Liver (tissue), 9 donors: ENCODE results near the gene ST7L. TPM values are rescaled to one million over a fixed set of nuclear protein-coding genes. Genes with fewer than 3 reads are reported as not detected.

Experiments
- DNase-seq: peaks from one replicate; pipeline ENCODE4 v3.0.0-alpha.2; 2017; ENCODE audit warnings: low spot score
- H3K27ac ChIP-seq, 2 donors: one replicate each; pipeline ENCODE4 v1.7.0; 2013; ENCODE audit warnings: inconsistent platforms in 2 of 2, low read length in 2 of 2, control low read depth in 1 of 2, low read depth in 1 of 2, mild to moderate bottlenecking in 1 of 2
- H3K27me3 ChIP-seq, 4 donors: one replicate each; pipeline versions ENCODE4 v1.6.1 to v1.7.0; 2013; ENCODE audit warnings: low read length in 3 of 4, inconsistent platforms in 1 of 4, mild to moderate bottlenecking in 1 of 4, moderate library complexity in 1 of 4; ENCODE audit not compliant: control insufficient read depth in 4 of 4, insufficient read depth in 4 of 4
- H3K36me3 ChIP-seq, 4 donors: one replicate each; pipeline versions ENCODE4 v1.6.1 to v1.7.0; 2013; ENCODE audit warnings: low read length in 3 of 4, mild to moderate bottlenecking in 3 of 4, low read depth in 1 of 4, moderate library complexity in 1 of 4; ENCODE audit not compliant: control insufficient read depth in 4 of 4, insufficient read depth in 3 of 4
- H3K4me1 ChIP-seq, 4 donors: one replicate each; pipeline versions ENCODE4 v1.6.1 to v1.7.0; 2013; ENCODE audit warnings: low read length in 3 of 4, mild to moderate bottlenecking in 3 of 4, moderate library complexity in 1 of 4; ENCODE audit not compliant: control insufficient read depth in 4 of 4, insufficient read depth in 4 of 4
- H3K4me3 ChIP-seq, 3 donors: one replicate each; pipeline versions ENCODE4 v1.6.1 to v1.7.0; 2013; ENCODE audit warnings: low read length in 3 of 3, control low read depth in 1 of 3, low read depth in 1 of 3, mild to moderate bottlenecking in 1 of 3
- H3K9ac ChIP-seq, 2 donors: one replicate each; pipeline ENCODE4 v1.7.0; 2013; ENCODE audit warnings: low read length in 2 of 2, mild to moderate bottlenecking in 2 of 2, moderate library complexity in 2 of 2, control low read depth in 1 of 2, low read depth in 1 of 2
- H3K9me3 ChIP-seq, 4 donors: one replicate each; pipeline versions ENCODE4 v1.6.1 to v1.7.0; 2013; ENCODE audit warnings: low read length in 3 of 4; ENCODE audit not compliant: control insufficient read depth in 4 of 4
- CTCF ChIP-seq: fragments of 150-350 bp; IDR thresholded peaks from 2 replicates; pipeline ENCODE4 v1.5.1; 2017; ENCODE audit warnings: improper control_type of control experiment, low read depth, low read length; ENCODE audit not compliant: missing input control
- EGR1 ChIP-seq, 2 donors: IDR thresholded peaks; 2 replicates each; pipeline ENCODE4 v1.6.1; 2016 to 2018; ENCODE audit warnings: antibody characterized with exemption in 2 of 2, low read depth in 2 of 2
- FOXA1 ChIP-seq: IDR thresholded peaks from 2 replicates; pipeline ENCODE4 v1.6.1; 2016; ENCODE audit warnings: antibody characterized with exemption
- FOXA2 ChIP-seq: IDR thresholded peaks from 2 replicates; pipeline ENCODE4 v1.6.1; 2016; ENCODE audit warnings: antibody characterized with exemption
- GABPA ChIP-seq, 2 donors: IDR thresholded peaks in 1 of 2; conservative IDR thresholded peaks in 1 of 2; 2 replicates each; pipeline ENCODE4 v1.6.1; 2016; ENCODE audit warnings: antibody characterized with exemption in 2 of 2, mild to moderate bottlenecking in 1 of 2, moderate library complexity in 1 of 2
- HNF4A ChIP-seq, 2 donors: conservative IDR thresholded peaks; 2 replicates each; pipeline ENCODE4 v1.6.1; 2016; ENCODE audit warnings: antibody characterized with exemption in 2 of 2, mild to moderate bottlenecking in 2 of 2
- HNF4G ChIP-seq: IDR thresholded peaks from 2 replicates; pipeline ENCODE4 v1.6.1; 2016; ENCODE audit warnings: antibody characterized with exemption
- JUND ChIP-seq, 2 donors: IDR thresholded peaks; 2 replicates each; pipeline ENCODE4 v1.6.1; 2016; ENCODE audit warnings: antibody characterized with exemption in 2 of 2
- MAX ChIP-seq: IDR thresholded peaks from 2 replicates; pipeline ENCODE4 v1.6.1; 2016; ENCODE audit warnings: antibody characterized with exemption
- NR2F2 ChIP-seq: IDR thresholded peaks from 2 replicates; pipeline ENCODE4 v1.6.1; 2016; ENCODE audit warnings: antibody characterized with exemption
- RAD21 ChIP-seq, 2 donors: IDR thresholded peaks; 2 replicates each; pipeline ENCODE4 v1.6.1; 2016; ENCODE audit warnings: antibody characterized with exemption in 2 of 2, mild to moderate bottlenecking in 2 of 2
- RXRA ChIP-seq, 2 donors: IDR thresholded peaks; 2 replicates each; pipeline ENCODE4 v1.6.1; 2017 to 2018; ENCODE audit warnings: antibody characterized with exemption in 2 of 2, mild to moderate bottlenecking in 1 of 2
- SP1 ChIP-seq: IDR thresholded peaks from 2 replicates; pipeline ENCODE4 v1.6.1; 2018; ENCODE audit warnings: antibody characterized with exemption, mild to moderate bottlenecking
- TAF1 ChIP-seq: conservative IDR thresholded peaks from 2 replicates; pipeline ENCODE4 v1.6.1; 2016; ENCODE audit warnings: antibody characterized with exemption, mild to moderate bottlenecking
- YY1 ChIP-seq: IDR thresholded peaks from 2 replicates; pipeline ENCODE4 v1.6.1; 2016; ENCODE audit warnings: antibody characterized with exemption, mild to moderate bottlenecking
- WGBS: extraction: QIAGEN DNeasy Blood & Tissue Kit; methylation state at CpG from one replicate; pipeline ENCODE4 v1.1.7; 2013; 5-methylcytosine and 5-hydroxymethylcytosine counted together
- polyA plus RNA-seq, 2 donors: library from polyadenylated mRNA; stranded (reverse) in 1 of 2; unstranded in 1 of 2; fragments of 200-250 nt in 1 of 2; fragments of >200 nt in 1 of 2; fragmentation: Nextera tagmentation in 1 of 2; extraction: Ambion mirVana in 1 of 2; gene quantifications; one replicate each; pipeline versions ENCODE4 v1.2.1 to v1.2.3, GENCODE V29; 2013 to 2015
- total RNA-seq, 2 donors: library from RNA; depleted of rRNA; stranded (reverse); fragments of >200 nt; gene quantifications; one replicate each; pipeline ENCODE4 v1.2.3, GENCODE V29; 2014
- TF ChIP-seq, protein P1 (sequence below): IDR thresholded peaks from 2 replicates; pipeline ENCODE4 v1.6.1; 2016; ENCODE audit warnings: antibody characterized with exemption
- TF ChIP-seq, protein P2 (sequence below): IDR thresholded peaks from 2 replicates; pipeline ENCODE4 v1.6.1; 2016; ENCODE audit warnings: antibody characterized with exemption, mild to moderate bottlenecking
- donor health status: healthy.
- donor health status: healthy.
- donor health status: healthy.
- donor health status: healthy.
- donor health status: healthy.

Gene ST7L
- total and polyA plus RNA-seq, 4 donors, result 4.9 to 13.6 (median 9.5) TPM

- Histone ChIP-seq H3K27ac (no peak overlapping the region), H3K9ac (no peak overlapping the region), H3K36me3 (peaks cover 0 to 14% (median 5%) of the 10 kb centered on the region in 4 donors), H3K27me3 (no peaks in the 10 kb centered on the region), H3K9me3 (no peaks in the 10 kb centered on the region), H3K4me1 (no peaks in the 10 kb centered on the region), H3K4me3 (no peak overlapping the region)
- DNase-seq, result no peak
- TF ChIP-seq HNF4A (conservative IDR thresholded peaks at IDR 0.05), result no peak
- no peak for TF ChIP-seq HNF4G
- no peak for TF ChIP-seq RXRA (IDR thresholded peaks at IDR 0.05)
- TF ChIP-seq TAF1, result no peak
- no peak for TF ChIP-seq NR2F2
- TF ChIP-seq EGR1 (IDR thresholded peaks at IDR 0.05; ENCODE audit: low read depth in 2 of 2), result no peak
- TF ChIP-seq, protein P1, sequence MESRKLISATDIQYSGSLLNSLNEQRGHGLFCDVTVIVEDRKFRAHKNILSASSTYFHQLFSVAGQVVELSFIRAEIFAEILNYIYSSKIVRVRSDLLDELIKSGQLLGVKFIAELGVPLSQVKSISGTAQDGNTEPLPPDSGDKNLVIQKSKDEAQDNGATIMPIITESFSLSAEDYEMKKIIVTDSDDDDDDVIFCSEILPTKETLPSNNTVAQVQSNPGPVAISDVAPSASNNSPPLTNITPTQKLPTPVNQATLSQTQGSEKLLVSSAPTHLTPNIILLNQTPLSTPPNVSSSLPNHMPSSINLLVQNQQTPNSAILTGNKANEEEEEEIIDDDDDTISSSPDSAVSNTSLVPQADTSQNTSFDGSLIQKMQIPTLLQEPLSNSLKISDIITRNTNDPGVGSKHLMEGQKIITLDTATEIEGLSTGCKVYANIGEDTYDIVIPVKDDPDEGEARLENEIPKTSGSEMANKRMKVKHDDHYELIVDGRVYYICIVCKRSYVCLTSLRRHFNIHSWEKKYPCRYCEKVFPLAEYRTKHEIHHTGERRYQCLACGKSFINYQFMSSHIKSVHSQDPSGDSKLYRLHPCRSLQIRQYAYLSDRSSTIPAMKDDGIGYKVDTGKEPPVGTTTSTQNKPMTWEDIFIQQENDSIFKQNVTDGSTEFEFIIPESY, result no peak
- TF ChIP-seq SP1, result no peak
- TF ChIP-seq, protein P2, sequence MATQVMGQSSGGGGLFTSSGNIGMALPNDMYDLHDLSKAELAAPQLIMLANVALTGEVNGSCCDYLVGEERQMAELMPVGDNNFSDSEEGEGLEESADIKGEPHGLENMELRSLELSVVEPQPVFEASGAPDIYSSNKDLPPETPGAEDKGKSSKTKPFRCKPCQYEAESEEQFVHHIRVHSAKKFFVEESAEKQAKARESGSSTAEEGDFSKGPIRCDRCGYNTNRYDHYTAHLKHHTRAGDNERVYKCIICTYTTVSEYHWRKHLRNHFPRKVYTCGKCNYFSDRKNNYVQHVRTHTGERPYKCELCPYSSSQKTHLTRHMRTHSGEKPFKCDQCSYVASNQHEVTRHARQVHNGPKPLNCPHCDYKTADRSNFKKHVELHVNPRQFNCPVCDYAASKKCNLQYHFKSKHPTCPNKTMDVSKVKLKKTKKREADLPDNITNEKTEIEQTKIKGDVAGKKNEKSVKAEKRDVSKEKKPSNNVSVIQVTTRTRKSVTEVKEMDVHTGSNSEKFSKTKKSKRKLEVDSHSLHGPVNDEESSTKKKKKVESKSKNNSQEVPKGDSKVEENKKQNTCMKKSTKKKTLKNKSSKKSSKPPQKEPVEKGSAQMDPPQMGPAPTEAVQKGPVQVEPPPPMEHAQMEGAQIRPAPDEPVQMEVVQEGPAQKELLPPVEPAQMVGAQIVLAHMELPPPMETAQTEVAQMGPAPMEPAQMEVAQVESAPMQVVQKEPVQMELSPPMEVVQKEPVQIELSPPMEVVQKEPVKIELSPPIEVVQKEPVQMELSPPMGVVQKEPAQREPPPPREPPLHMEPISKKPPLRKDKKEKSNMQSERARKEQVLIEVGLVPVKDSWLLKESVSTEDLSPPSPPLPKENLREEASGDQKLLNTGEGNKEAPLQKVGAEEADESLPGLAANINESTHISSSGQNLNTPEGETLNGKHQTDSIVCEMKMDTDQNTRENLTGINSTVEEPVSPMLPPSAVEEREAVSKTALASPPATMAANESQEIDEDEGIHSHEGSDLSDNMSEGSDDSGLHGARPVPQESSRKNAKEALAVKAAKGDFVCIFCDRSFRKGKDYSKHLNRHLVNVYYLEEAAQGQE, result no peak
- no peak for TF ChIP-seq JUND (IDR thresholded peaks at IDR 0.05)
- no peak for TF ChIP-seq FOXA1
- TF ChIP-seq YY1, result no peak
- no peak for TF ChIP-seq MAX
- no peak for TF ChIP-seq FOXA2
- TF ChIP-seq RAD21 (IDR thresholded peaks at IDR 0.05), result no peak
- TF ChIP-seq GABPA (IDR thresholded peaks at IDR 0.05 in 1 of 2, conservative IDR thresholded peaks at IDR 0.05 in 1 of 2), result no peak
- WGBS, result 76% methylated on average over 3 of the region's 3 CpGs
These were observed 74.2 kb downstream of the ST7L start for GRCh38 chr1:112544751-112545150.

DNA sequence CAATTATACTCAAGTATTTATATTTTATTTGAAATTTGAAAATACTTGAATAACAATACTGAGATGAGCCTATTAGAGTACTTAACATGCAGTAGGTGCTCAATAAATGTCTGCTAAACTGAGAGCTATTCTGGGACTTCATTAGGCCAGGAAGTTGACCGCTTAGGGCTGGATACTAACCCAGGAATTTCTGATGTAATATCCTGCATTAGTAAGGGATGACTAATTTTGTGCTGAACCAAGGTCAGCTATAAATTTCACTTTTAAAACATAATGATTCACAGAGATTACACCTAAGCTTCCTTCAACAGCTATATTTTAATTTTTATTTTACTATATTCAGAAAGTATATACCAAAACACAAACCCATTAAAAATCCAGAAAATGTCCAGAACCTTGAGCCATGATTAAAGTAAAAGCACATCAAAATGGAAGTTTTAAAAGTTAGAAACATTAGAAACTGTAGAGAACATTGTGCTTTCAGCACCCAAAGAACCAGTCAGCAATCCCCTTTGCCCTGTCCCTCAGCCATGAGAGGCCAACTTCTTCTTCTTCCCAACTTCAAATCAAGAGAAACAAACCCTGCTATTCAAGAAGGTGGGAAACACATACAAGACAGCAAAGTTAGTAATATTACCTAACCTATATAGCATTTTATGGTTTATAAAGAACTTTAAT, 74.8 kb downstream of the ST7L start:
- Histone ChIP-seq H3K4me3 (no peak overlapping the region), H3K9ac (no peak overlapping the region), H3K36me3 (peaks cover 0 to 14% (median 5%) of the 10 kb centered on the region in 4 donors), H3K9me3 (no peaks in the 10 kb centered on the region), H3K4me1 (no peaks in the 10 kb centered on the region), H3K27me3 (no peaks in the 10 kb centered on the region), H3K27ac (no peak overlapping the region)
- no peak for TF ChIP-seq NR2F2
- TF ChIP-seq JUND (IDR thresholded peaks at IDR 0.05), result peak in 1 of 2 donors; percentile 35
- no peak for TF ChIP-seq CTCF
- no peak for TF ChIP-seq TAF1
- 70% methylated on average over 1 of the region's 1 CpG for WGBS
- DNase-seq, result no peak
